GM23338 (cell line): Measurements from ENCODE around the gene TAGLN. TPM values are rescaled to one million over a fixed set of nuclear protein-coding genes. Genes with fewer than 3 reads are reported as not detected.

Experiments
- ATAC-seq: fragments of 200-7000 bp; cut with Tn5 transposase; 3 replicates; pipeline ENCODE4 v1.9.1; 2020
- DNase-seq: peaks from one replicate; pipeline ENCODE4 v3.0.0-alpha.2; 2015; ENCODE audit warnings: low spot score
- H2AFZ ChIP-seq: fragments of 200-600 bp; sonication (generic); 2 replicates; pipeline ENCODE4 v1.8.0; 2016; ENCODE audit warnings: antibody characterized with exemption, mild to moderate bottlenecking, moderate library complexity
- H3F3A ChIP-seq: fragments of 200-600 bp; sonication (generic); replicated peaks from 2 replicates; pipeline ENCODE4 v1.8.0; 2017; ENCODE audit warnings: antibody characterized with exemption, mixed run types, low read depth
- H3K27ac ChIP-seq: fragments of 200-600 bp; sonication (generic); 2 replicates; pipeline ENCODE4 v1.6.1; 2016; ENCODE audit warnings: low read depth
- H3K27me3 ChIP-seq: fragments of 200-600 bp; sonication (generic); 2 replicates; pipeline ENCODE4 v1.8.0; 2016; ENCODE audit warnings: mild to moderate bottlenecking, mixed run types, moderate library complexity; ENCODE audit not compliant: insufficient read depth
- H3K36me3 ChIP-seq: fragments of 200-600 bp; sonication (generic); 2 replicates; pipeline ENCODE4 v1.8.0; 2016; ENCODE audit warnings: mild to moderate bottlenecking; ENCODE audit not compliant: insufficient read depth
- H3K4me1 ChIP-seq: fragments of 200-600 bp; sonication (generic); 2 replicates; pipeline ENCODE4 v1.8.0; 2016; ENCODE audit warnings: mild to moderate bottlenecking, moderate library complexity; ENCODE audit not compliant: insufficient read depth
- H3K4me2 ChIP-seq: fragments of 200-600 bp; sonication (generic); 2 replicates; pipeline ENCODE4 v1.7.1; 2017; ENCODE audit warnings: mixed run types
- H3K4me3 ChIP-seq: fragments of 200-600 bp; sonication (generic); 2 replicates; pipeline ENCODE4 v1.6.1; 2016; ENCODE audit warnings: mixed run types
- H3K79me2 ChIP-seq: fragments of 200-600 bp; sonication (generic); replicated peaks from 2 replicates; pipeline ENCODE4 v1.8.0; 2017; ENCODE audit warnings: mild to moderate bottlenecking; ENCODE audit not compliant: insufficient read depth
- H3K9me2 ChIP-seq: fragments of 200-600 bp; sonication (generic); 2 replicates; pipeline ENCODE4 v1.8.0; 2017; ENCODE audit not compliant: insufficient read depth
- H4K20me1 ChIP-seq: fragments of 200-600 bp; sonication (generic); replicated peaks from 2 replicates; pipeline ENCODE4 v1.8.0; 2017; ENCODE audit warnings: mild to moderate bottlenecking; ENCODE audit not compliant: insufficient read depth
- H3K27ac Mint-ChIP-seq: 2 replicates; pipeline ENCODE4 v1.8.0; 2020; ENCODE audit warnings: inconsistent platforms, mild to moderate bottlenecking, moderate library complexity, mixed read lengths
- H3K27me3 Mint-ChIP-seq: 3 replicates; pipeline ENCODE4 v1.8.0; 2022; ENCODE audit warnings: low read depth, mild to moderate bottlenecking, moderate library complexity, mixed read lengths, inconsistent platforms; ENCODE audit not compliant: insufficient read depth, poor library complexity
- H3K36me3 Mint-ChIP-seq: 3 replicates; pipeline ENCODE4 v1.8.0; 2021; ENCODE audit warnings: low read depth, mild to moderate bottlenecking, inconsistent platforms, moderate library complexity, mixed read lengths
- H3K4me1 Mint-ChIP-seq: 3 replicates; pipeline ENCODE4 v1.8.0; 2020; ENCODE audit warnings: mild to moderate bottlenecking, inconsistent platforms, mixed read lengths
- H3K4me3 Mint-ChIP-seq: 3 replicates; pipeline ENCODE4 v1.8.0; 2021; ENCODE audit warnings: moderate library complexity, mild to moderate bottlenecking, inconsistent platforms, mixed read lengths
- H3K9me3 Mint-ChIP-seq: 3 replicates; pipeline ENCODE4 v1.8.0; 2020; ENCODE audit warnings: moderate library complexity, mild to moderate bottlenecking, inconsistent platforms, mixed read lengths
- ETS1 ChIP-seq: IDR thresholded peaks from 2 replicates; pipeline ENCODE4 v1.6.1; 2016; ENCODE audit warnings: antibody characterized with exemption
- polyA plus RNA-seq: library from polyadenylated mRNA; unstranded; fragments of >200 nt; fragmentation: Nextera tagmentation; extraction: Ambion mirVana; gene quantifications from 2 replicates; pipeline ENCODE4 v1.2.1, GENCODE V29; 2016
- total RNA-seq: library from RNA; depleted of rRNA; stranded (reverse); fragments of >200 nt; shearing (Covaris generic); gene quantifications from 2 replicates; pipeline ENCODE4 v1.2.3, GENCODE V29; 2014
- TF ChIP-seq, protein P1 (sequence below), 2 experiments: fragments of 200-600 bp in 1 of 2; sonication (generic) in 1 of 2; conservative IDR thresholded peaks; 2 replicates each; pipeline versions ENCODE4 v1.5.1 to v1.6.1; 2016 to 2017; ENCODE audit warnings: antibody characterized with exemption in 2 of 2, low read depth in 2 of 2, mild to moderate bottlenecking in 2 of 2, moderate library complexity in 1 of 2
- TF ChIP-seq, protein P2 (sequence below): IDR thresholded peaks from one replicate; pipeline ENCODE4 v1.6.1; 2018; ENCODE audit warnings: antibody characterized with exemption; ENCODE audit not compliant: unreplicated experiment

Gene TAGLN
- total and polyA plus RNA-seq, 2 experiments from 2014 or later, result 86.8 to 130 TPM

GRCh38 chr11:117180661-117181585 is 18.2 kb upstream of the TAGLN start:
- Mint-ChIP-seq H3K9me3 (no peaks in the 10 kb centered on the region), H3K27me3 (peaks cover 20% of the 10 kb centered on the region), H3K4me3 (peak overlapping the region; percentile 95), H3K4me1 (peaks cover 26% of the 10 kb centered on the region), H3K27ac (0 out of 2 replicates have a peak overlapping the region, but pooled peaks have one; percentile 32), H3K36me3 (peaks cover 2% of the 10 kb centered on the region; the same call in 2 of the 3 replicates)
- Histone ChIP-seq H3K79me2 (peaks cover 5% of the 10 kb centered on the region; the same call in 1 of the 2 replicates), H2AFZ (0 out of 2 replicates have a peak overlapping the region, but pooled peaks have one; percentile 85), H3K4me1 (peaks cover 25% of the 10 kb centered on the region), H3K27ac (no peak overlapping the region), H4K20me1 (no peaks in the 10 kb centered on the region), H3K4me2 (0 out of 2 replicates have a peak overlapping the region, but pooled peaks have one; percentile 32), H3K36me3 (no peaks in the 10 kb centered on the region), H3K4me3 (no peak overlapping the region), H3K9me2 (no peaks in the 10 kb centered on the region), H3K27me3 (no peaks in the 10 kb centered on the region), H3F3A (peaks cover 23% of the 10 kb centered on the region)
- ATAC-seq (peak; percentile 56), DNase-seq (peak; percentile 95)
- no peak for TF ChIP-seq ETS1
- TF ChIP-seq, protein P1, sequence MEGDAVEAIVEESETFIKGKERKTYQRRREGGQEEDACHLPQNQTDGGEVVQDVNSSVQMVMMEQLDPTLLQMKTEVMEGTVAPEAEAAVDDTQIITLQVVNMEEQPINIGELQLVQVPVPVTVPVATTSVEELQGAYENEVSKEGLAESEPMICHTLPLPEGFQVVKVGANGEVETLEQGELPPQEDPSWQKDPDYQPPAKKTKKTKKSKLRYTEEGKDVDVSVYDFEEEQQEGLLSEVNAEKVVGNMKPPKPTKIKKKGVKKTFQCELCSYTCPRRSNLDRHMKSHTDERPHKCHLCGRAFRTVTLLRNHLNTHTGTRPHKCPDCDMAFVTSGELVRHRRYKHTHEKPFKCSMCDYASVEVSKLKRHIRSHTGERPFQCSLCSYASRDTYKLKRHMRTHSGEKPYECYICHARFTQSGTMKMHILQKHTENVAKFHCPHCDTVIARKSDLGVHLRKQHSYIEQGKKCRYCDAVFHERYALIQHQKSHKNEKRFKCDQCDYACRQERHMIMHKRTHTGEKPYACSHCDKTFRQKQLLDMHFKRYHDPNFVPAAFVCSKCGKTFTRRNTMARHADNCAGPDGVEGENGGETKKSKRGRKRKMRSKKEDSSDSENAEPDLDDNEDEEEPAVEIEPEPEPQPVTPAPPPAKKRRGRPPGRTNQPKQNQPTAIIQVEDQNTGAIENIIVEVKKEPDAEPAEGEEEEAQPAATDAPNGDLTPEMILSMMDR (conservative IDR thresholded peaks at IDR 0.05; ENCODE audit: low read depth in 2 of 2), result peak; percentile 74 to 99
- TF ChIP-seq, protein P2, sequence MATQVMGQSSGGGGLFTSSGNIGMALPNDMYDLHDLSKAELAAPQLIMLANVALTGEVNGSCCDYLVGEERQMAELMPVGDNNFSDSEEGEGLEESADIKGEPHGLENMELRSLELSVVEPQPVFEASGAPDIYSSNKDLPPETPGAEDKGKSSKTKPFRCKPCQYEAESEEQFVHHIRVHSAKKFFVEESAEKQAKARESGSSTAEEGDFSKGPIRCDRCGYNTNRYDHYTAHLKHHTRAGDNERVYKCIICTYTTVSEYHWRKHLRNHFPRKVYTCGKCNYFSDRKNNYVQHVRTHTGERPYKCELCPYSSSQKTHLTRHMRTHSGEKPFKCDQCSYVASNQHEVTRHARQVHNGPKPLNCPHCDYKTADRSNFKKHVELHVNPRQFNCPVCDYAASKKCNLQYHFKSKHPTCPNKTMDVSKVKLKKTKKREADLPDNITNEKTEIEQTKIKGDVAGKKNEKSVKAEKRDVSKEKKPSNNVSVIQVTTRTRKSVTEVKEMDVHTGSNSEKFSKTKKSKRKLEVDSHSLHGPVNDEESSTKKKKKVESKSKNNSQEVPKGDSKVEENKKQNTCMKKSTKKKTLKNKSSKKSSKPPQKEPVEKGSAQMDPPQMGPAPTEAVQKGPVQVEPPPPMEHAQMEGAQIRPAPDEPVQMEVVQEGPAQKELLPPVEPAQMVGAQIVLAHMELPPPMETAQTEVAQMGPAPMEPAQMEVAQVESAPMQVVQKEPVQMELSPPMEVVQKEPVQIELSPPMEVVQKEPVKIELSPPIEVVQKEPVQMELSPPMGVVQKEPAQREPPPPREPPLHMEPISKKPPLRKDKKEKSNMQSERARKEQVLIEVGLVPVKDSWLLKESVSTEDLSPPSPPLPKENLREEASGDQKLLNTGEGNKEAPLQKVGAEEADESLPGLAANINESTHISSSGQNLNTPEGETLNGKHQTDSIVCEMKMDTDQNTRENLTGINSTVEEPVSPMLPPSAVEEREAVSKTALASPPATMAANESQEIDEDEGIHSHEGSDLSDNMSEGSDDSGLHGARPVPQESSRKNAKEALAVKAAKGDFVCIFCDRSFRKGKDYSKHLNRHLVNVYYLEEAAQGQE, result no peak
